HUES6 (cell line): Measurements from ENCODE around the gene DHRS4.
"Not testable (repeated sequence)": the region's sequence is repeated elsewhere in the genome, so short reads cannot be mapped to it uniquely, and the experiment has no call there.

Experiments used
- H3K27ac ChIP-seq: 2 replicates; pipeline ENCODE4 v1.7.0; 2013; ENCODE audit warnings: low read depth, mild to moderate bottlenecking, low read length, inconsistent platforms
- H3K27me3 ChIP-seq: 2 replicates; pipeline ENCODE4 v1.6.1; 2013; ENCODE audit warnings: low read length; ENCODE audit not compliant: control insufficient read depth, insufficient read depth
- H3K36me3 ChIP-seq: 2 replicates; pipeline ENCODE4 v1.6.1; 2013; ENCODE audit warnings: low read length; ENCODE audit not compliant: control insufficient read depth, insufficient read depth
- H3K4me1 ChIP-seq: 2 replicates; pipeline ENCODE4 v1.6.1; 2013; ENCODE audit warnings: low read length; ENCODE audit not compliant: control insufficient read depth, insufficient read depth
- H3K4me3 ChIP-seq: 2 replicates; pipeline ENCODE4 v1.5.1; 2013; ENCODE audit warnings: low read depth, low read length
- H3K9ac ChIP-seq: one replicate; pipeline ENCODE4 v1.6.1; 2013; ENCODE audit warnings: mild to moderate bottlenecking, low read length
- H3K9me3 ChIP-seq: 2 replicates; pipeline ENCODE4 v1.6.1; 2013; ENCODE audit warnings: low read depth, low read length; ENCODE audit not compliant: control insufficient read depth, insufficient read depth

DHRS4 gene

GRCh38 chr14:24011051-24011450 is 57.5 kb downstream of the DHRS4 start:
- no peaks in the 10 kb centered on the region for H3K4me1 ChIP-seq
- H3K27ac ChIP-seq: no peak overlapping the region
- H3K9ac ChIP-seq: no peak overlapping the region
- no peaks in the 10 kb centered on the region for H3K27me3 ChIP-seq
- H3K36me3 ChIP-seq: no peaks in the 10 kb centered on the region
- no peak overlapping the region for H3K4me3 ChIP-seq
- no peaks in the 10 kb centered on the region for H3K9me3 ChIP-seq

- H3K9ac ChIP-seq, H3K27me3 ChIP-seq, H3K9me3 ChIP-seq, H3K4me1 ChIP-seq, H3K27ac ChIP-seq, H3K36me3 ChIP-seq, H3K4me3 ChIP-seq: not testable (repeated sequence)
Measured at GRCh38 chr14:24012726-24013273, 59.2 kb downstream of the DHRS4 start.

GRCh38 chr14:24013654-24014514 is 60.3 kb downstream of the DHRS4 start:
- Histone ChIP-seq H3K4me1 (no peaks in the 10 kb centered on the region), H3K27ac (no peak overlapping the region)

DNA sequence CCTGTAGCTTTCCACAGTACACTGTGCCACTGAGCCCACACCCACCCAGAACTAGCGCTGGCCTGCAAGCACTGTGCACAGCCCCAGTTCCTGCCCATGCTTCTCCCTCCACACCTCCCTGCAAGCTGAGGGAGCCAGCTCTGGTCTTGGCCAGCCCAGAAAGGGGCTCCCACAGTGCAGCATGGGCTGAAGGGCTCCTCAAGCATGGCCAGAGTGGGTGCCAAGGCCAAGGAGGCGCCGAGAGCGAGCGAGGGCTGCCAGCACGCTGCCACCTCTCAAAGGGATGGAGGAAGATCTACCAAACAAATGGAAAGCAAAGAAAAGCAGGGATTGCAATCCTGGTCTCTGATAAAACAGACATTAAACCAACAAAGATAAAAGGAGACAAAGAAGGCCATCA is 62.2 kb downstream of the DHRS4 start:
- not testable (repeated sequence) for H3K27me3 ChIP-seq, H3K36me3 ChIP-seq, H3K9me3 ChIP-seq, H3K9ac ChIP-seq, H3K4me3 ChIP-seq, H3K4me1 ChIP-seq, H3K27ac ChIP-seq

More at GRCh38 chr14:24013654-24014514, 60.3 kb downstream of the DHRS4 start:
- Histone ChIP-seq H3K9me3 (no peaks in the 10 kb centered on the region), H3K36me3 (no peaks in the 10 kb centered on the region), H3K9ac (no peak overlapping the region), H3K4me3 (no peak overlapping the region), H3K27me3 (no peaks in the 10 kb centered on the region)
